AG04450 (cell line): Measurements from ENCODE around the gene RPL19. TPM values are rescaled to one million over a fixed set of nuclear protein-coding genes. Genes with fewer than 3 reads are reported as not detected.

Source experiments
- CTCF ChIA-PET: fragments of 300-600, 350-600 bp; formaldehyde crosslinking; extraction: SDS; loops from one replicate; lab custom pipeline; 2022; ENCODE audit warnings: antibody characterized with exemption, inconsistent platforms; lab: Charles Lee
- POLR2A ChIA-PET: fragments of 350-600 bp; formaldehyde crosslinking; extraction: SDS; loops from one replicate; lab custom pipeline; 2021; ENCODE audit warnings: antibody characterized with exemption, inconsistent platforms; lab: Yijun Ruan, JAX
- DNase-seq: peaks from one replicate; pipeline ENCODE4 v3.0.0-alpha.2; 2011; ENCODE audit warnings: low read depth, low spot score
- H3K27ac ChIP-seq: one replicate; pipeline ENCODE4 v1.5.1; 2012; ENCODE audit warnings: low read depth, low read length, control low read depth
- H3K27me3 ChIP-seq: one replicate; pipeline ENCODE4 v1.6.0; 2012; ENCODE audit warnings: low read length; ENCODE audit not compliant: control insufficient read depth, insufficient read depth
- H3K4me3 ChIP-seq: 2 replicates; pipeline ENCODE4 v1.5.1; 2011; ENCODE audit warnings: mild to moderate bottlenecking, low read depth, low read length, control low read depth
- H3K9me3 ChIP-seq: 2 replicates; pipeline ENCODE4 v1.5.1; 2012; ENCODE audit warnings: low read length; ENCODE audit not compliant: control insufficient read depth, insufficient read depth
- polyA plus RNA-seq: library from polyadenylated mRNA; depleted of rRNA; stranded (reverse); fragments of >200 nt; gene quantifications from 2 replicates; pipeline ENCODE4 v1.2.3, GENCODE V29; 2011
- TF ChIP-seq, protein P1 (sequence below): IDR thresholded peaks from 2 replicates; pipeline ENCODE4 v1.5.1; 2011; ENCODE audit warnings: low read depth, low read length, control low read depth, inconsistent platforms

The RPL19 gene
- polyA plus RNA-seq, 1 experiment = 1,791 TPM

DNA sequence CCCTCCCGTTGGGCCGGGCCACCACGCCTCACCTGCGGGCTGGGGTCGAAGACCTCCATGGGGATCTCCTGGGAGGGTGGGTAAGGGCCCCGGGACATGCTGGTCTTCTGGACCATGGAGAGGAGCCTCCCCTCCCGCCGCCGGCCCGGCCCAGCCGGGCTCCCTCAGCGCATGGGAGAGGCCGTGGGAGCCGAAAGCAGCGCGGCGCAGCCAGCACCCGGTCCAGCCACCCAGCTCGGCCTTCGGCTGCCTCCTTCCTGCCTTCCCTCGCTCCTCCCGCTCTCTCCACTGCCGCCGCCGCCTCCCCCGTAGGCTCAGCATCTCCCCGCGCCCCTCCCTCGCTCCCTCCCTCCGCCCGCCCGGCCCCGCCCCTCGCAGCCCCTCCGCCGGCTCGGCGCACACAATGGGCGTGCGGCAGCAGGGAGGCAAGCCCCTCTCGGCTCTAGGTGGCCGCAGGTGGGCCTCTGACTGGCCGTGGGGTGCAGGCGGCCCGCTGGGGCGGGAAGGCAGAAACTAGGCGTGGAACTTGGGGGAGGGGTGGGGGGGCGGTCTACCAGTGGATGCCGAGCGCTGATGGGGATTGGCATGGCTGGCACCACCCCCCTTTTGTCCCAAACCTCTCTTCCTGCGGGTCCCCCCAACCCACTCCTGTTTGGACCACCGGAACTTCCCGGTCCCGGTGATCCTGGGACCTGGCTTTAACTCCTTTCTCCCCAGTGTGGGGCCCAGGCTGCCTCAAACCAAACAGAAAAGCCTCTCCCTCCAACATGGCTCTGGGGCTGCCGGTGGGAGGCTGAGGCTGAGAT, 2.5 kb upstream of the RPL19 start, which contains the start of gene CACNB1:
CACNB1 (minus strand) TSS at position 290 of the 806 bp plus-strand sequence; CDS start at position 116, 174 bp downstream.
- ChIA-PET CTCF (no interaction called here), POLR2A (interaction anchor here (0.6 kb wide), 1 partner anchor 353 kb away, joined by 3 read pairs; no protein-coding TSS in a partner anchor)
- peak within 1 kb of the TSS; percentile 52 for H3K27ac ChIP-seq

DNA sequence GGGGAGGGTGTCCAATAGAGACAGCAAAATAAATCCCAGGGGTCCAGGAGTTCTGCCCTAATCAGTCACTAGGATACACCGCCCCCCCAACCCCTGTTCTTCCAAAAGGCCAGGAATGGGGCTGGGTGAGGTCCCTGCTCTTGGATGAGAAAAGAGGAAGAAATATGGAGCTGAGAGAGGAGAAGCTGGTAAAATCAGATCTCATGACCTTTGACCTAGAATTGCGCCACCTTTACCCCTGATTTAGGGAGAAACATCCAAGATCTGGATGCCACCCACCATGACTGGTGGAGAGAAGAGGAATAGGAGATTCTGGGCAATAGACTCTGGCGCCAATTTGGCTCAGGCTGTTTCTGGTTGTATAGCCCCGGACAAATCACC, 1.9 kb upstream of the RPL19 start:
- peak overlapping the region; percentile 52 for H3K27ac ChIP-seq
- ChIA-PET POLR2A (no interaction called here), CTCF (no interaction called here)

More for the DNA sequence above, 2.5 kb upstream of the RPL19 start, which contains the start of gene CACNB1:
- Histone ChIP-seq H3K4me3 (peak within 1 kb of the TSS; percentile 80), H3K9me3 (no peaks in the 10 kb centered on the region; the same call in 1 of the 2 replicates), H3K27me3 (no peaks in the 10 kb centered on the region)
- TF ChIP-seq, protein P1, sequence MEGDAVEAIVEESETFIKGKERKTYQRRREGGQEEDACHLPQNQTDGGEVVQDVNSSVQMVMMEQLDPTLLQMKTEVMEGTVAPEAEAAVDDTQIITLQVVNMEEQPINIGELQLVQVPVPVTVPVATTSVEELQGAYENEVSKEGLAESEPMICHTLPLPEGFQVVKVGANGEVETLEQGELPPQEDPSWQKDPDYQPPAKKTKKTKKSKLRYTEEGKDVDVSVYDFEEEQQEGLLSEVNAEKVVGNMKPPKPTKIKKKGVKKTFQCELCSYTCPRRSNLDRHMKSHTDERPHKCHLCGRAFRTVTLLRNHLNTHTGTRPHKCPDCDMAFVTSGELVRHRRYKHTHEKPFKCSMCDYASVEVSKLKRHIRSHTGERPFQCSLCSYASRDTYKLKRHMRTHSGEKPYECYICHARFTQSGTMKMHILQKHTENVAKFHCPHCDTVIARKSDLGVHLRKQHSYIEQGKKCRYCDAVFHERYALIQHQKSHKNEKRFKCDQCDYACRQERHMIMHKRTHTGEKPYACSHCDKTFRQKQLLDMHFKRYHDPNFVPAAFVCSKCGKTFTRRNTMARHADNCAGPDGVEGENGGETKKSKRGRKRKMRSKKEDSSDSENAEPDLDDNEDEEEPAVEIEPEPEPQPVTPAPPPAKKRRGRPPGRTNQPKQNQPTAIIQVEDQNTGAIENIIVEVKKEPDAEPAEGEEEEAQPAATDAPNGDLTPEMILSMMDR = no peak
- peak; percentile 18 for DNase-seq

DNA sequence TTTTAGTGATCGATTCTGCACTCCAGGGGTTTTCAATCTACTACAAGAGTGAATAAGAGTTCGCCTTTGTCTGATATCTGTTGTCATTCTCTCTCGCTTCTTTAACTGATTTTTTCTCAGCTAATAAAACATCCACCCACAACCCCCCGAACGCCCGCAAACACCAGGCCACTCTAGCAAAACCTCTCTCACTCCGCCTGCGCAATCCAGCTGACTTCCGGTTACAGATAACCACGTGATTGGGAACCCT, 338 bp upstream of the RPL19 start:
- Histone ChIP-seq H3K4me3 (peak overlapping the region; percentile 43), H3K9me3 (no peaks in the 10 kb centered on the region; the same call in 1 of the 2 replicates), H3K27me3 (no peaks in the 10 kb centered on the region), H3K27ac (peak overlapping the region; percentile 89)
- TF ChIP-seq, protein P1 = no peak
- CTCF ChIA-PET = interaction anchor here (0.9 to 1.9 kb wide), 3 partner anchors 25 to 216 kb away, joined by 4 to 9 read pairs (median 6); no protein-coding TSS in a partner anchor
- POLR2A ChIA-PET = interaction anchor here (0.5 to 1.5 kb wide), 30 partner anchors 8 to 1827 kb away, joined by 3 to 17 read pairs (median 5); partner anchors contain the start of genes FBXO47, LASP1, RPL23 and STAC2
- DNase-seq = peak; percentile 90

More for the DNA sequence above, 1.9 kb upstream of the RPL19 start:
- TF ChIP-seq, protein P1 = no peak
- H3K9me3 ChIP-seq = no peaks in the 10 kb centered on the region; the same call in 1 of the 2 replicates
- peak overlapping the region; percentile 80 for H3K4me3 ChIP-seq
- no peaks in the 10 kb centered on the region for H3K27me3 ChIP-seq
- no peak for DNase-seq

DNA sequence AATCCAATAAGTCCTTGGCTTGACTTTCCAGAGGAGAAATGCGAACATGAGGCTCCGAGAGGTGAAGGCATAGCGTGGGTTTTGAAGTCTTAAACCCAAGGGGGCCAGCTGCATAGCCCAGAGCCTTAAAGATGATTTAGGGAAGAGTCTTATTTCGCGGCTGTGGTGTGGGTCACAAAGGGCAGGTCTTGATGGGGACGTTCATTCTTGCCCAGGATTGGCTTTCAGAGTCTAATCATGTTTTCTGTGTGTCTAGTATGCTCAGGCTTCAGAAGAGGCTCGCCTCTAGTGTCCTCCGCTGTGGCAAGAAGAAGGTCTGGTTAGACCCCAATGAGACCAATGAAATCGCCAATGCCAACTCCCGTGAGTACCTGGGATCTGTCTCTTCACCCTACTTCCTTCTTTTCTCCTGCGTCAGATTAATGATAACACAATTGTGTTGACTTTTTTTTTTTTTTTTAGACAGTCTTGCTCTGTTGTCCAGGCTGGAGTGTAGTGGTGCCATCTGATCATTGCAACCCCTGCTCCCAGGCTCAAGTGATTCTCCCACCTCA, 951 bp downstream of the RPL19 start:
- CTCF ChIA-PET = no interaction called here
- POLR2A ChIA-PET = no interaction called here

More for the DNA sequence above, 951 bp downstream of the RPL19 start:
- Histone ChIP-seq H3K27ac (peak overlapping the region; percentile 52), H3K27me3 (no peaks in the 10 kb centered on the region), H3K4me3 (peak overlapping the region; percentile 74), H3K9me3 (no peaks in the 10 kb centered on the region; the same call in 1 of the 2 replicates)
- TF ChIP-seq, protein P1 = no peak
- no peak for DNase-seq
